ENCODE data around the gene MRPL55. TPM values are rescaled to one million over a fixed set of nuclear protein-coding genes. Genes with fewer than 3 reads are reported as not detected.
A peak's percentile ranks its signal among the peaks of the same experiment; 100 is the strongest.

MRPL55 gene
- total RNA-seq, 1 donor from 2014 or later = 73.5 TPM

DNA sequence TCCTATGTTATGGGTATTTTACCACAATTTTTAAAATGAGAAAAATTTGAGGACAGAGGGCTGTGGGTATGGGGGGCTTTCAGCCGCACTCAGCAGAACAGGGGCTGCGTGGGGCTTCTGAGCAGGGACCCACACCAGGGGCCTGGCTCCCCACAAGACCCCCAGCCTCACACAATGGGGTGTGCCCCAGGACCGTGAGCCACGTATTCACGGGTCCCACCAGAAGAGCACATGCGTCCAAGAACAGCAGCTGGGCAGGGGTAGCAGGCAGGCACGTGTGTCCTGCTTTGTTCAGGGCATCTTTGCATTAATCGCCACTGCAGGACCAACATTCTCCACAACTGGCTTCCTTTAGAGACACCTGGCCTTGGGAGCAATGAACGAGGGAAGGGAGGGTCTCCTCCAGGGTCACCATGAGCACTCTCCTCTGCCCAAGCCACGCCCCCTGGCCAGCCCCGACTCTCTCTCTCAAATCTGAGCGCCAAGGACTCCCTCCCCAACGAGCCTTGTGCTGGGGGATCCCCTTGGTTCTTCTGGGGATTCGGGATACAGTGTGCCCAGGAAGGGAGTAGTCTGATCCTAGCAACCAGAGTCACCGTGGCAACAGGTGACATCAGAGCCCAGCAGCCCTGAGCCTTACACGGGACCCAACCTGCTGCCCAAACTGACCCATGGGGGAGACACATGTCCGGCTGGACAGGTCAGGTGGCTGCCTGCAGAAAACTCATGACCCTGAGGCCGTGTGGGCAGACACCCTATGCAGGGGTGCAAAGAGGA is 34.0 kb downstream of the MRPL55 start:
- TF ChIP-seq, protein P1, sequence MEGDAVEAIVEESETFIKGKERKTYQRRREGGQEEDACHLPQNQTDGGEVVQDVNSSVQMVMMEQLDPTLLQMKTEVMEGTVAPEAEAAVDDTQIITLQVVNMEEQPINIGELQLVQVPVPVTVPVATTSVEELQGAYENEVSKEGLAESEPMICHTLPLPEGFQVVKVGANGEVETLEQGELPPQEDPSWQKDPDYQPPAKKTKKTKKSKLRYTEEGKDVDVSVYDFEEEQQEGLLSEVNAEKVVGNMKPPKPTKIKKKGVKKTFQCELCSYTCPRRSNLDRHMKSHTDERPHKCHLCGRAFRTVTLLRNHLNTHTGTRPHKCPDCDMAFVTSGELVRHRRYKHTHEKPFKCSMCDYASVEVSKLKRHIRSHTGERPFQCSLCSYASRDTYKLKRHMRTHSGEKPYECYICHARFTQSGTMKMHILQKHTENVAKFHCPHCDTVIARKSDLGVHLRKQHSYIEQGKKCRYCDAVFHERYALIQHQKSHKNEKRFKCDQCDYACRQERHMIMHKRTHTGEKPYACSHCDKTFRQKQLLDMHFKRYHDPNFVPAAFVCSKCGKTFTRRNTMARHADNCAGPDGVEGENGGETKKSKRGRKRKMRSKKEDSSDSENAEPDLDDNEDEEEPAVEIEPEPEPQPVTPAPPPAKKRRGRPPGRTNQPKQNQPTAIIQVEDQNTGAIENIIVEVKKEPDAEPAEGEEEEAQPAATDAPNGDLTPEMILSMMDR (IDR thresholded peaks at IDR 0.05; ENCODE audit: insufficient read depth, low read length, poor library complexity, severe bottlenecking) = no peak
- peaks cover 24% of the 10 kb centered on the region for H3K27me3 ChIP-seq (ENCODE audit: control insufficient read depth, insufficient read depth, low read length)
- H3K4me3 ChIP-seq (ENCODE audit: low read depth, low read length) = no peak overlapping the region
- H3K36me3 ChIP-seq (ENCODE audit: control insufficient read depth, insufficient read depth, low read length) = no peaks in the 10 kb centered on the region
- no peak for DNase-seq (ENCODE audit: low read depth)

DNA sequence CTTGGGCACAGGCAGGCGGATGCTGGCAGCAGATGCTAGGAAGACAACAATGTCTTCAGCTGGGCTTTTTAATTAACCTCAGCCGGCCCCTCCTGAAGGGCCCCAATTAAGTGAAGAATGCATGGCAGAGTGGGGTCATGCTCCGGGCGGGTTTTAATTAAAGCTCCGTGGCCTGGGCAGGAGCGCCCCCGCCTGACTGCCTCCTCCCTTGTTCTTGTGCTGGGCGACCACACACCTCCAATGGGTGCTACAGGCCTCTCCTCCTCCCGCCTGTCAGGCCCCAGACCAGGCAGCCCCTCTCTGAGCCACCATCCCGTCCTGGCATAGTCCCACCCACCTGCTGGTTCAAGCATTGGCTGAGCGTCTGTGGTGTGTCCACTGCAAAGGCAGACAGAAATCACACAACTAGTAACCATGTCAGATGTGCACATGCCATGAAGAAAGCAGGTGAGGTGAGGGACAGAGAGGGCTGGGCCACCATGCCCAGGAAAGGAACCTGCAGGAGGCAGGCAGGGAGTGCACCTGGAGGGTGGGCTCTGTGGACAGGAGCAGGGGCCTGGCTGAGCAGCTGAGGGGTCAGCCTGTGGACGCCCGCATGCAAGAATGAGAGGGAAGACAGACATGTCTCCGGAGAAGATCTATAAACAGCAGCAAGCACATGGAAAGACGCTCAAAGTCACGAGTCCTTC is 35.1 kb downstream of the MRPL55 start:
- no peaks in the 10 kb centered on the region for H3K36me3 ChIP-seq (ENCODE audit: control insufficient read depth, insufficient read depth, low read length)
- H3K27me3 ChIP-seq (ENCODE audit: control insufficient read depth, insufficient read depth, low read length) = peaks cover 24% of the 10 kb centered on the region
- no peak overlapping the region for H3K4me3 ChIP-seq (ENCODE audit: low read depth, low read length)
- TF ChIP-seq, protein P1 (IDR thresholded peaks at IDR 0.05; ENCODE audit: insufficient read depth, low read length, poor library complexity, severe bottlenecking) = peak; percentile 31
- DNase-seq (ENCODE audit: low read depth) = no peak

DNA sequence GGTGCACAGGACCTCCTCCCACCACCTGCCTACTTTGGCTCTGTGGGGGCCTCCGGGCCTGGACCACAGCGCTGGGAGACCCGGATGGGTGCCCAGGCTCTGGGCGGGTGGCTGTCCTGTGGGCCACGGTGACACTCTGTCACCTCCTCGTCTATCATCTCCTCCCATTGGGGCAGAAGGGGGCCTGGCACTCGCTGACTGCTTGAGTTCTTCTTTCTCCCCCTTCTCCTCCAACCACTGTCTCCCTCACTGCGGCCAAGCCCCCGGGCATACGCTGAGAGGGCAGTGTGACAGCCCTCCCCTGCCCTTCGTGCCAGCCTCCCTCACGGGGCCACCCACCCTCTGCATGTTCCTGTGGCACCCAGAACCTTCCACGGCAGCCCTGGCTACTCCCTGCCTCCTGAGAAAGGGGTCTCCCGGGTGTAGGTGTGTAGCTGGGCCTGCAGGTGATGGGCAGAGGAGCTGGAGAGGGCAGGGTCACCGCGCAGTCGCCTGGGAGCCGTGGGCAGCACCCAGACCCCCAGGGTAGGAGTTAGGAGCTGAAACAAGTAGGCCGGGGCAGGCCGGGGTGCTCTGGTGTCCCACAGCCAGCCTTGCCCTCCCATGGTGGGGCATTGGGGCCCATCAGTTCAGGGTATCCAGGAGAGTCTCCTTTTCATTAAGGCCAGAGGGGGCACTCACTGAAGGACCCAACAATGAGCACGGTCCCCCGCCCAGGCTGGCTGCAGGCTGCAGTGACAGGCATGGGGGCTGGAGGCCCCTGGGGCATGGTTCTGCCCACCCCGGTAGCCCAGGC is 35.8 kb downstream of the MRPL55 start:
- TF ChIP-seq, protein P1 (IDR thresholded peaks at IDR 0.05; ENCODE audit: insufficient read depth, low read length, poor library complexity, severe bottlenecking) = no peak

DNA sequence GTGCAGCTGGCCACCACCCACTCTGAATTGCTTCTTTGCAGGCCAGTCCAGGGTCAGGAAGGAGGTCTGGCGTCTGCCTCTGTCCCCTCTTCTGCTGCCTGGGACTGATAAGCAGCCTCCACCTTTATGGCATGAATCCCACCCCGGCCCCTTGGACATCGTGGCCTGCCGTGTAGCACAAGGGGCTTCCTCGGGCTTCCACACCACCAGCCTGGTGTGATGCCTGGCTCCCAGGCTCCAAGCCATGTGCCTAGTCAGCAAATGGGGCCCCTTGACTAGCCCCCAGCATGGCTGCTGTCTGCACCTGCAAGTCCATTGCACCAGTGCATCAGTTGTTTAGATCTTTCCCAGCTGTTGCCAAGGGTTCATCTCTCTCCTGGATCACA is 36.4 kb downstream of the MRPL55 start:
- DNase-seq (ENCODE audit: low read depth) = no peak
- no peaks in the 10 kb centered on the region for H3K36me3 ChIP-seq (ENCODE audit: control insufficient read depth, insufficient read depth, low read length)
- TF ChIP-seq, protein P1 (IDR thresholded peaks at IDR 0.05; ENCODE audit: insufficient read depth, low read length, poor library complexity, severe bottlenecking) = no peak

More for the DNA sequence above, 35.8 kb downstream of the MRPL55 start:
- no peak for DNase-seq (ENCODE audit: low read depth)
- H3K36me3 ChIP-seq (ENCODE audit: control insufficient read depth, insufficient read depth, low read length) = no peaks in the 10 kb centered on the region
- peaks cover 27% of the 10 kb centered on the region for H3K27me3 ChIP-seq (ENCODE audit: control insufficient read depth, insufficient read depth, low read length)
- no peak overlapping the region for H3K4me3 ChIP-seq (ENCODE audit: low read depth, low read length)

DNA sequence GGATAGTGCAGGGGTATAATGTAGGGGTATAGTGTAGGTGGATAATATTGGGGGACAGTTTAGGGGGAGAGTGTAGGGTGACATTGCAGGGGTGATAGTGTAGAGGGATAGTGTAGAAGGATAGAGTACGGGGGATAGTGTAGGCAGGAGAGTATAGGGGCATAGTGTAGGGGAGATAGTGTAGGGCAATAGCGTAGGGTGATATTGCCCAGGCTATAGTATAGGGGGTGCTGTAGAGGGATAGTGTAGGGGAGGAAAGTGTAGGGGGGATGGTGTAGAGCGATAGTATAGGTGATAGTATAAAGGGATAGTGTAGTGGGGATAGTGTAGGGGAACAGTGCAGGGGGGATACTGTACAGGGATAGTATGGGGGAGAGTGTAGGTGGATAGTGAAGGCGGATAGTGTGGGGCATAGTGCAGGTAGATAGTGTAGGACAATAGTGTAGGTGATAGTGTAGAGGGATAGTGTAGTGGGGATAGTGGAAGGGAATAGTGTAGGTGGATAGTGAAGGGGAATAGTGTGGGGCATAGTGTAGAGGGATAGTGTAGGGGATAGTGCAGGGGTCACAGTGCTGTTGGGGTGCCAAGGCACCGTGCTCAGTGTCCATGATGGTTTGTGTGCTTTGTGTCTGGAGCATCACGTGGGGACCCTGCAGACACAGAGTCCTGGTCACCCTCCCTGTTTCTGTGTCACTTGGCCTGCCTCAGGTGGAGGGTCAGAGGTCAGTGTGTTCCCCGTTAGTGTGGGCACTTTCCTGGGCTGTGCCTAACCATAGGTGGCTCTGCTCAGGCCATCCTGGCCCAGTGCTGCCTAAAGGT is 37.1 kb downstream of the MRPL55 start:
- DNase-seq (ENCODE audit: low read depth) = no peak
- peaks cover 31% of the 10 kb centered on the region for H3K27me3 ChIP-seq (ENCODE audit: control insufficient read depth, insufficient read depth, low read length)
- TF ChIP-seq, protein P1 (IDR thresholded peaks at IDR 0.05; ENCODE audit: insufficient read depth, low read length, poor library complexity, severe bottlenecking) = no peak
- H3K4me3 ChIP-seq (ENCODE audit: low read depth, low read length) = no peak overlapping the region
- H3K36me3 ChIP-seq (ENCODE audit: control insufficient read depth, insufficient read depth, low read length) = no peaks in the 10 kb centered on the region

More for the DNA sequence above, 36.4 kb downstream of the MRPL55 start:
- Histone ChIP-seq H3K4me3 (ENCODE audit: low read depth, low read length) (no peak overlapping the region), H3K27me3 (ENCODE audit: control insufficient read depth, insufficient read depth, low read length) (peaks cover 27% of the 10 kb centered on the region)
